HL-60/S4 treated with phorbol 12-myristate 13-acetate at 8.2 ng/mL for 4 days and 3 days (cell line): Measurements from ENCODE around the gene GALNT2.

Experiments used
- in situ Hi-C: fragments of 300-500 bp; cut with MboI; formaldehyde crosslinking; loops from 2 replicates; pipeline ENCODE4 v1.15.0; 2022; ENCODE audit warnings: low sequenced_read_pairs

Gene GALNT2

GRCh38 chr1:230109066-230109465 lies 42.0 kb downstream of the GALNT2 start:
- in situ Hi-C loops = no loop called here

- in situ Hi-C loops = no loop called here
These were observed 43.0 kb downstream of the GALNT2 start for GRCh38 chr1:230109895-230110667.

- in situ Hi-C loops = no loop called here
These were observed 43.9 kb downstream of the GALNT2 start for GRCh38 chr1:230110971-230111370.

GRCh38 chr1:230112131-230112701 lies 45.2 kb downstream of the GALNT2 start:
- in situ Hi-C loops = no loop called here

- in situ Hi-C loops = no loop called here
These were observed 45.7 kb downstream of the GALNT2 start for GRCh38 chr1:230112782-230113181.

- in situ Hi-C loops = no loop called here
These were observed 46.2 kb downstream of the GALNT2 start for GRCh38 chr1:230113235-230113592.

GRCh38 chr1:230113593-230114236 lies 46.7 kb downstream of the GALNT2 start:
- in situ Hi-C loops = no loop called here

GRCh38 chr1:230114237-230114651 lies 47.2 kb downstream of the GALNT2 start:
- in situ Hi-C loops = no loop called here

GRCh38 chr1:230117694-230118093 lies 50.7 kb downstream of the GALNT2 start:
- in situ Hi-C loops = no loop called here

GRCh38 chr1:230119340-230119739 lies 52.3 kb downstream of the GALNT2 start:
- in situ Hi-C loops = no loop called here

GRCh38 chr1:230120289-230120920 lies 53.4 kb downstream of the GALNT2 start:
- in situ Hi-C loops = no loop called here

GRCh38 chr1:230120921-230121381 lies 53.9 kb downstream of the GALNT2 start:
- in situ Hi-C loops = no loop called here

- in situ Hi-C loops = no loop called here
These were observed 54.9 kb downstream of the GALNT2 start for GRCh38 chr1:230121950-230122349.

- in situ Hi-C loops = no loop called here
These were observed 55.6 kb downstream of the GALNT2 start for GRCh38 chr1:230122366-230123279.

GRCh38 chr1:230123280-230124185 lies 56.5 kb downstream of the GALNT2 start:
- in situ Hi-C loops = no loop called here

GRCh38 chr1:230124186-230125128 lies 57.4 kb downstream of the GALNT2 start:
- in situ Hi-C loops = no loop called here

GRCh38 chr1:230125141-230125540 lies 58.1 kb downstream of the GALNT2 start:
- in situ Hi-C loops = no loop called here
